ENCODE data around the gene MGAT4B. TPM values are rescaled to one million over a fixed set of nuclear protein-coding genes. Genes with fewer than 3 reads are reported as not detected.

MGAT4B gene
- total and polyA plus RNA-seq, 2 of the 4 experiments (the other 2 are of a cell fraction) = 73.7 to 155 TPM

- no peak for DNase-seq
- intact Hi-C loops (cut with micrococcal nuclease) = no loop called here
- Histone ChIP-seq H3K18ac (ENCODE audit: low read depth, low read length) (no peak overlapping the region), H2AFZ (replicated peaks; ENCODE audit: low read length, poor library complexity) (no peak overlapping the region), H3K23ac (ENCODE audit: low read depth, low read length) (no peak overlapping the region), H3K14ac (replicated peaks; ENCODE audit: low read depth, low read length) (no peak overlapping the region), H3K36me3 (ENCODE audit: control insufficient read depth, insufficient read depth, low read length) (peaks cover 50% of the 10 kb centered on the region), H4K8ac (ENCODE audit: low read depth in 2 of 2, low read length in 2 of 2) (no peak overlapping the region), H2BK15ac (ENCODE audit: low read depth, low read length) (no peak overlapping the region), H4K91ac (ENCODE audit: insufficient read depth, low read depth, low read length) (no peak overlapping the region), H3K79me1 (ENCODE audit: low read depth in 1 of 2, low read length in 2 of 2) (peaks cover 13 to 34% of the 10 kb centered on the region in 2 experiments), H4K5ac (ENCODE audit: low read depth, low read length) (no peak overlapping the region), H3K4me3 (ENCODE audit: insufficient read depth, low read depth, low read length) (no peak overlapping the region), H3K4me1 (ENCODE audit: control insufficient read depth, insufficient read depth, low read length) (peaks cover 13% of the 10 kb centered on the region; the same call in 1 of the 2 replicates), H3K4ac (ENCODE audit: low read depth, low read length) (no peak overlapping the region), H3K27me3 (ENCODE audit: control insufficient read depth, insufficient read depth, low read length) (no peaks in the 10 kb centered on the region), H3K4me2 (ENCODE audit: low read depth, low read length) (no peak overlapping the region), H2BK120ac (ENCODE audit: low read depth, low read length) (no peak overlapping the region), H3K27ac (ENCODE audit: insufficient read depth, low read length) (no peak overlapping the region), H3K9ac (ENCODE audit: low read depth, low read length) (no peak overlapping the region), H3K9me3 (ENCODE audit: control insufficient read depth, insufficient read depth, low read length) (no peaks in the 10 kb centered on the region), H2BK5ac (ENCODE audit: low read depth, low read length, poor library complexity, severe bottlenecking) (no peak overlapping the region), H2AK5ac (ENCODE audit: low read depth, low read length) (no peak overlapping the region), H4K20me1 (ENCODE audit: insufficient read depth, low read length) (peaks cover 28% of the 10 kb centered on the region), H2AK9ac (replicated peaks; ENCODE audit: low read depth, low read length, poor library complexity) (no peak overlapping the region), H3K9me1 (ENCODE audit: insufficient read depth, low read length) (no peaks in the 10 kb centered on the region), H2BK20ac (ENCODE audit: low read depth, low read length) (no peak overlapping the region), H3K56ac (ENCODE audit: extremely low read depth, insufficient read depth, low read length) (no peak overlapping the region)
- in situ Hi-C loops (cut with MboI; ENCODE audit: low sequenced_read_pairs) = no loop called here
- TF ChIP-seq CHD1 (IDR thresholded peaks at IDR 0.05; ENCODE audit: low read depth, low read length) (no peak), USF2 (IDR thresholded peaks at IDR 0.05; ENCODE audit: low read depth, low read length) (no peak), FOS (IDR thresholded peaks at IDR 0.05; ENCODE audit: low read depth, low read length) (no peak), RCOR1 (IDR thresholded peaks at IDR 0.05; ENCODE audit: insufficient replicate concordance, low read length) (no peak), SMC3 (IDR thresholded peaks at IDR 0.05; ENCODE audit: low read depth, low read length) (no peak), MAFK (IDR thresholded peaks at IDR 0.05; ENCODE audit: low read depth, low read length) (no peak), MXI1 (IDR thresholded peaks at IDR 0.05; ENCODE audit: borderline replicate concordance, low read depth, low read length) (no peak), RFX5 (IDR thresholded peaks at IDR 0.05; ENCODE audit: low read depth, low read length) (no peak), ELK1 (IDR thresholded peaks at IDR 0.05; ENCODE audit: borderline replicate concordance, low read depth, low read length) (no peak), RAD21 (IDR thresholded peaks at IDR 0.05; ENCODE audit: low read length) (no peak), NFE2L2 (IDR thresholded peaks at IDR 0.05; ENCODE audit: low read depth, low read length) (no peak), POLR2A (IDR thresholded peaks at IDR 0.05; ENCODE audit: low read depth, low read length) (no peak), CEBPB (IDR thresholded peaks at IDR 0.05; ENCODE audit: low read depth, low read length) (no peak)
- dilution Hi-C loops (cut with HindIII; ENCODE audit: low sequenced_read_pairs, unreplicated experiment) = no loop called here
- WGBS, 2 experiments (ENCODE audit: extremely low coverage in 2 of 2, insufficient read length in 1 of 2) = 93% methylated on average over 11 of the region's 23 CpGs; no CpG with 5 or more reads in 1 of the 2 experiments
- no TSS peak for BruUV-seq (replicated peaks)
- ChIA-PET POLR2A (ENCODE audit: unreplicated experiment) (no interaction called here), CTCF (no interaction called here)
- ATAC-seq (ENCODE audit: low read depth) = no peak
Observed at GRCh38 chr5:179798144-179798770, 8.4 kb downstream of the MGAT4B start.

All from IMR-90 (cell line).